Neural cell (in vitro differentiated cells): ENCODE measurements around the gene ZMYND19. TPM values are rescaled to one million over a fixed set of nuclear protein-coding genes. Genes with fewer than 3 reads are reported as not detected.
A peak's percentile ranks its signal among the peaks of the same experiment; 100 is the strongest.

Experiments used
- H2AFZ ChIP-seq: fragments of 200-600, 300-800 bp; sonication (generic), shearing (Covaris generic); 2 replicates; pipeline ENCODE4 v1.6.0; 2014; ENCODE audit warnings: low read depth, mild to moderate bottlenecking, antibody characterized with exemption, low read length, moderate library complexity
- H3F3A ChIP-seq: fragments of 200-600 bp; shearing (Covaris generic); 2 replicates; pipeline ENCODE4 v1.6.1; 2016; ENCODE audit warnings: mild to moderate bottlenecking, moderate library complexity, mixed read lengths, antibody characterized with exemption, low read length; ENCODE audit not compliant: insufficient read depth, poor library complexity, severe bottlenecking
- H3K27ac ChIP-seq: fragments of 200-600, 300-800 bp; sonication (generic), shearing (Covaris generic); 2 replicates; pipeline ENCODE4 v1.5.1; 2014; ENCODE audit warnings: mild to moderate bottlenecking, low read length, moderate library complexity
- H3K27me3 ChIP-seq: fragments of 300-800, 200-600 bp; sonication (generic), shearing (Covaris generic); 2 replicates; pipeline ENCODE4 v1.6.0; 2014; ENCODE audit warnings: mild to moderate bottlenecking, low read depth, low read length, moderate library complexity; ENCODE audit not compliant: insufficient read depth
- H3K36me3 ChIP-seq: fragments of 300-800, 200-600 bp; sonication (generic), shearing (Covaris generic); 2 replicates; pipeline ENCODE4 v1.5.1; 2014; ENCODE audit warnings: mild to moderate bottlenecking, antibody characterized with exemption, low read length, moderate library complexity; ENCODE audit not compliant: insufficient read depth
- H3K4me2 ChIP-seq: fragments of 300-800, 200-600 bp; sonication (generic), shearing (Covaris generic); 2 replicates; pipeline ENCODE4 v1.6.0; 2014; ENCODE audit warnings: mild to moderate bottlenecking, low read length
- H3K4me3 ChIP-seq: fragments of 300-800, 200-600 bp; sonication (generic), shearing (Covaris generic); 2 replicates; pipeline ENCODE4 v1.5.1; 2014; ENCODE audit warnings: mild to moderate bottlenecking, low read length, moderate library complexity
- H3K79me2 ChIP-seq: fragments of 200-600 bp; shearing (Covaris generic); replicated peaks from 2 replicates; pipeline ENCODE4 v1.6.0; 2014; ENCODE audit warnings: mild to moderate bottlenecking, low read length, moderate library complexity; ENCODE audit not compliant: insufficient read depth
- H3K9ac ChIP-seq: fragments of 300-800, 200-600 bp; sonication (generic), shearing (Covaris generic); 2 replicates; pipeline ENCODE4 v1.6.1; 2016; ENCODE audit warnings: mild to moderate bottlenecking, low read length, mixed read lengths
- H3K9me2 ChIP-seq: fragments of 200-600 bp; shearing (Covaris generic); 2 replicates; pipeline ENCODE4 v1.6.1; 2016; ENCODE audit warnings: mild to moderate bottlenecking, low read length, mixed read lengths; ENCODE audit not compliant: insufficient read depth
- H3K9me3 ChIP-seq: fragments of 200-600, 300-800 bp; sonication (generic), shearing (Covaris generic); 2 replicates; pipeline ENCODE4 v1.6.1; 2016; ENCODE audit warnings: mild to moderate bottlenecking, mixed run types, low read length, moderate library complexity, mixed read lengths
- H4K20me1 ChIP-seq: fragments of 200-600 bp; shearing (Covaris generic); 2 replicates; pipeline ENCODE4 v1.6.1; 2016; ENCODE audit warnings: mild to moderate bottlenecking, mixed run types; ENCODE audit not compliant: insufficient read depth
- CTCF ChIP-seq: fragments of 450-650 bp; IDR thresholded peaks from 2 replicates; pipeline ENCODE4 v1.5.1; 2014; ENCODE audit warnings: antibody characterized with exemption, mild to moderate bottlenecking, moderate library complexity; ENCODE audit not compliant: poor library complexity, severe bottlenecking
- EP300 ChIP-seq: fragments of 450-650 bp; conservative IDR thresholded peaks from 2 replicates; pipeline ENCODE4 v1.6.1; 2014; ENCODE audit warnings: antibody characterized with exemption, mild to moderate bottlenecking, moderate library complexity; ENCODE audit not compliant: poor library complexity, severe bottlenecking
- EZH2 ChIP-seq: fragments of 200-600, 300-800 bp; shearing (Covaris generic), sonication (generic); IDR thresholded peaks from 2 replicates; pipeline ENCODE4 v1.6.1; 2014; ENCODE audit warnings: antibody characterized with exemption, low read length, borderline replicate concordance, mild to moderate bottlenecking; ENCODE audit not compliant: insufficient read depth, poor library complexity, severe bottlenecking
- MXI1 ChIP-seq: fragments of 450-650 bp; conservative IDR thresholded peaks from 2 replicates; pipeline ENCODE4 v1.6.1; 2014; ENCODE audit warnings: antibody characterized with exemption, mild to moderate bottlenecking; ENCODE audit not compliant: poor library complexity, severe bottlenecking
- POLR2AphosphoS5 ChIP-seq: IDR thresholded peaks from 2 replicates; pipeline ENCODE4 v1.6.1; 2012
- RAD21 ChIP-seq: fragments of 450-650 bp; conservative IDR thresholded peaks from 2 replicates; pipeline ENCODE4 v1.6.1; 2014; ENCODE audit warnings: antibody characterized with exemption, mild to moderate bottlenecking, moderate library complexity
- REST ChIP-seq: IDR thresholded peaks from 2 replicates; pipeline ENCODE4 v1.6.1; 2012; ENCODE audit warnings: borderline replicate concordance
- SMC3 ChIP-seq: fragments of 450-650 bp; conservative IDR thresholded peaks from 2 replicates; pipeline ENCODE4 v1.6.1; 2014; ENCODE audit warnings: antibody characterized with exemption, mild to moderate bottlenecking, moderate library complexity; ENCODE audit not compliant: poor library complexity
- TAF1 ChIP-seq: IDR thresholded peaks from 2 replicates; pipeline ENCODE4 v1.6.1; 2012; ENCODE audit warnings: low read depth
- polyA plus RNA-seq: library from polyadenylated mRNA; depleted of rRNA; stranded (reverse); fragments of >200 nt; gene quantifications from 2 replicates; pipeline ENCODE4 v1.2.3, GENCODE V29; 2014

The ZMYND19 gene
- polyA plus RNA-seq, 1 donor from 2014 or later, result 54.8 TPM

DNA sequence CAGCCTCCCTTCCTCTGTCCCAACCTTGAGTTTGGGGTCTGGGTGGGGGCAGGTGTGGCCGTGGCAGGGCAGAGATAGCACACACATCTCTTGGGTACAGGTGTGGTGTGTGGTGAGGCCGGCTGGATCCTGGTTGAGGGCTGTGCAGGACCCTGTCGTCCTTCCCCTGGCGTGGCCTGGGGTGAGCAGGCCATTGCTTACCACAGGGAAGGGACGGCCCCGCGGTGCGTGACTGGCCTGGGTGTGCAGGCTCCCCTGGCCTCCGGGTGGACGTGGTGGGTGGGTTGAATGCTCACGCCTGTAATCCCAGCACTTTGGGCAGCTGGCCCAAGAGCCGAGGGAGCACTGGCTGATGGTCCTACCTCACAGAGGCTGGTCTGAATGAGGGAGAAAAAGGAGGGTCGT lies 16.4 kb upstream of the ZMYND19 start:
- peak overlapping the region; percentile 69 for H3K9ac ChIP-seq
- TF ChIP-seq POLR2AphosphoS5 (no peak), EZH2 (no peak), REST (no peak), RAD21 (no peak), MXI1 (no peak), CTCF (no peak), SMC3 (no peak), TAF1 (no peak), EP300 (no peak)

DNA sequence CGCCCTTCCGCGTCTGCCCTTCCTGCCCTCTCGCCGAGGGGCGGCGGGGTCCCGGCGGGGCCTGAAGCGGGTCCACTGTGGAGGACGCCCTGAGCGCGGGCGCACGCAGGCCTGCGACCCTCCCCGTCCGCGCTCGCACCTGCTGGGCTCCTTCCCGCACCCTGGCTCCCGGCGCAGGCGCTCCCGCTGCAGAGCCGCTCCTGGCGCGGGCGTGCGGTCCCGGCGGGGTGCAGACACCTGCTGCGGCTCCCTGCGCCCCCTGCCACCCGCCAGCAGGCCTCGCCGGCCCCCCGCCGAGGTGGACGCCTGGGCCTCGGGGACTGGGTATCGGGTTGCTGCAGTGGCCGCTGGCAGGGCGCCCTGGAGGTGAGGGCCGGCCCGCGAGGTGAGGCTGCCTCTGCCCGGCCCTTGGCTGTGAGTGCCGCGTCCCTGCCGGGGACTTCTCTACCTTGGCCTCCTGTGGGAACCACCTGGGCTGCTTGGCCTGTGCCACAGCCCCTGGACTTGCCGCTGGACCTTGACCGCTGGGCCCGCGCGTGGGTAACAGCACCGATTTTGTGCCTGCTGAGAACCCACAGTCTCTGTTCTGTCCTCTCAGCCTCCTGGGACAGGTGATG lies 15.8 kb upstream of the ZMYND19 start:
- H3K4me3 ChIP-seq, result peak overlapping the region; percentile 87
- H3K9me2 ChIP-seq, result no peaks in the 10 kb centered on the region
- no peak overlapping the region for H2AFZ ChIP-seq
- H3K4me2 ChIP-seq, result peak overlapping the region; percentile 94
- no peaks in the 10 kb centered on the region for H3K27me3 ChIP-seq
- H4K20me1 ChIP-seq, result no peaks in the 10 kb centered on the region
- H3K36me3 ChIP-seq, result no peaks in the 10 kb centered on the region
- peaks cover 5% of the 10 kb centered on the region for H3F3A ChIP-seq
- peak overlapping the region; percentile 69 for H3K9ac ChIP-seq
- H3K9me3 ChIP-seq, result no peaks in the 10 kb centered on the region
- no peaks in the 10 kb centered on the region for H3K79me2 ChIP-seq
- no peak overlapping the region for H3K27ac ChIP-seq
- TF ChIP-seq TAF1, result no peak
- TF ChIP-seq CTCF, result no peak
- TF ChIP-seq MXI1, result peak; percentile 49

More for the DNA sequence above, 16.4 kb upstream of the ZMYND19 start:
- Histone ChIP-seq H2AFZ (no peak overlapping the region), H3K9me3 (no peaks in the 10 kb centered on the region), H3K4me2 (peak overlapping the region; percentile 94), H3K79me2 (no peaks in the 10 kb centered on the region), H3K9me2 (no peaks in the 10 kb centered on the region), H3K4me3 (peak overlapping the region; percentile 87), H3F3A (peaks cover 5% of the 10 kb centered on the region), H3K27me3 (no peaks in the 10 kb centered on the region), H4K20me1 (no peaks in the 10 kb centered on the region), H3K27ac (no peak overlapping the region), H3K36me3 (no peaks in the 10 kb centered on the region)
